Gastrocnemius medialis (tissue), 4 donors: ENCODE results near the gene MYRIP. TPM values are rescaled to one million over a fixed set of nuclear protein-coding genes. Genes with fewer than 3 reads are reported as not detected.

Source experiments
- ATAC-seq, 2 donors: fragments of 150-250 bp; one replicate each; pipeline ENCODE4 v1.9.1; 2016
- DNase-seq, 2 donors: peaks; one replicate each; pipeline ENCODE4 v3.0.0-alpha.2; 2019
- H3K27ac ChIP-seq, 4 donors: fragments of 200-600 bp; sonication (generic); 1 replicate in 1 of 4; 2 replicates in 3 of 4; pipeline ENCODE4 v1.5.1; 2016 to 2018; ENCODE audit warnings: mild to moderate bottlenecking in 2 of 4, moderate library complexity in 1 of 4
- H3K27me3 ChIP-seq, 3 donors: fragments of 200-600 bp; sonication (generic) in 2 of 3; 1 replicate in 1 of 3; 2 replicates in 2 of 3; pipeline versions ENCODE4 v1.5.1 to v1.6.0; 2016 to 2019; ENCODE audit warnings: mild to moderate bottlenecking in 1 of 3, moderate library complexity in 1 of 3
- H3K36me3 ChIP-seq, 2 donors: fragments of 200-600 bp; sonication (generic) in 1 of 2; one replicate each; pipeline ENCODE4 v1.5.1; 2017 to 2018
- H3K4me1 ChIP-seq, 2 donors: fragments of 200-600 bp; sonication (generic) in 1 of 2; one replicate each; pipeline ENCODE4 v1.5.1; 2016 to 2017; ENCODE audit warnings: mild to moderate bottlenecking in 2 of 2
- H3K4me3 ChIP-seq, 4 donors: fragments of 200-600 bp; sonication (generic) in 3 of 4; 1 replicate in 1 of 4; 2 replicates in 3 of 4; pipeline ENCODE4 v1.5.1; 2016 to 2019; ENCODE audit warnings: mild to moderate bottlenecking in 2 of 4
- H3K9me3 ChIP-seq, 3 donors: fragments of 200-600 bp; sonication (generic) in 2 of 3; 1 replicate in 1 of 3; 2 replicates in 2 of 3; pipeline ENCODE4 v1.5.1; 2016 to 2019
- POLR2A ChIP-seq, 2 donors: fragments of 450-650 bp; IDR thresholded peaks; one replicate each; pipeline ENCODE4 v1.6.1; 2017; ENCODE audit warnings: antibody characterized with exemption in 2 of 2, mild to moderate bottlenecking in 2 of 2, moderate library complexity in 2 of 2
- in situ Hi-C, 4 donors: fragments of 200-750 bp; cut with MboI; loops; one replicate each; pipeline versions ENCODE4 v1.15.0 to v1.8.0; 2017; ENCODE audit warnings: low sequenced_read_pairs in 4 of 4
- intact Hi-C: fragments of 100-400 bp; cut with DNase I; formaldehyde crosslinking; loops from one replicate; pipeline ENCODE4 v1.15.1; 2023; ENCODE audit warnings: low total_unique reads
- total RNA-seq, 4 donors: library from RNA; depleted of rRNA; stranded (reverse); fragments of >200 nt; gene quantifications; one replicate each; pipeline versions ENCODE4 v1.1.0 to v1.2.3, GENCODE V29; 2016
- TF ChIP-seq, protein P1 (sequence below), 5 experiments: fragments of 450-650 bp in 3 of 5; fragments of 200-600 bp in 2 of 5; sonication (generic) in 2 of 5; IDR thresholded peaks in 4 of 5; conservative IDR thresholded peaks in 1 of 5; 1 replicate in 4 of 5; 2 replicates in 1 of 5; pipeline ENCODE4 v1.5.1; 2016 to 2019; ENCODE audit warnings: antibody characterized with exemption in 5 of 5, mild to moderate bottlenecking in 3 of 5, moderate library complexity in 3 of 5

The MYRIP gene
- total RNA-seq, 4 donors from 2014 or later: 0.66 to 1.9 (median 1.5) TPM

DNA sequence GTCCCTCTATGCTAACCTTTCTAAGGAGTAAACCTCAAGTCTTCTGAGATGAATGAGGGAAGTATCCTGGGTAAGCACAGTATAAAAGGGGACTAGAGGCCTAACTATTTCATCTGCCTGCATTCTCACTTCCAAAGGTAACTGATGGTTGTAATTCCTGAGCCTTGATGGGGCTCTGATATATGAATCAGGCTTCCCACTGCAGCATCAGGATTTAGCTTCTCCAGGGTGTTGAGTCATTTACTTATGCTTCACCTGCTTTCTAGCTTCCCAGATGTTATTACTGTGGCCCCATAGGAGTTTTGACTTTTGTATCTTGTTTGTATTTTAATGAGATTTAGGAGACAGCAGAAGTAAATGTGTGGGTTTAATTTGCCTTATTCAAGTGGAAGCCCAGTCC is 292.8 kb downstream of the MYRIP start:
- intact Hi-C loops: no loop called here
- Histone ChIP-seq H3K9me3 (peaks cover 0 to 10% (median 0%) of the 10 kb centered on the region in 3 donors), H3K4me1 (no peaks in the 10 kb centered on the region), H3K27me3 (no peaks in the 10 kb centered on the region), H3K27ac (no peak overlapping the region), H3K36me3 (no peaks in the 10 kb centered on the region), H3K4me3 (no peak overlapping the region)
- DNase-seq: no peak
- TF ChIP-seq, protein P1, sequence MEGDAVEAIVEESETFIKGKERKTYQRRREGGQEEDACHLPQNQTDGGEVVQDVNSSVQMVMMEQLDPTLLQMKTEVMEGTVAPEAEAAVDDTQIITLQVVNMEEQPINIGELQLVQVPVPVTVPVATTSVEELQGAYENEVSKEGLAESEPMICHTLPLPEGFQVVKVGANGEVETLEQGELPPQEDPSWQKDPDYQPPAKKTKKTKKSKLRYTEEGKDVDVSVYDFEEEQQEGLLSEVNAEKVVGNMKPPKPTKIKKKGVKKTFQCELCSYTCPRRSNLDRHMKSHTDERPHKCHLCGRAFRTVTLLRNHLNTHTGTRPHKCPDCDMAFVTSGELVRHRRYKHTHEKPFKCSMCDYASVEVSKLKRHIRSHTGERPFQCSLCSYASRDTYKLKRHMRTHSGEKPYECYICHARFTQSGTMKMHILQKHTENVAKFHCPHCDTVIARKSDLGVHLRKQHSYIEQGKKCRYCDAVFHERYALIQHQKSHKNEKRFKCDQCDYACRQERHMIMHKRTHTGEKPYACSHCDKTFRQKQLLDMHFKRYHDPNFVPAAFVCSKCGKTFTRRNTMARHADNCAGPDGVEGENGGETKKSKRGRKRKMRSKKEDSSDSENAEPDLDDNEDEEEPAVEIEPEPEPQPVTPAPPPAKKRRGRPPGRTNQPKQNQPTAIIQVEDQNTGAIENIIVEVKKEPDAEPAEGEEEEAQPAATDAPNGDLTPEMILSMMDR (IDR thresholded peaks at IDR 0.05 in 4 of 5, conservative IDR thresholded peaks at IDR 0.05 in 1 of 5): no peak
- TF ChIP-seq POLR2A (IDR thresholded peaks at IDR 0.05): no peak
- no peak for ATAC-seq
- in situ Hi-C loops: no loop called here

DNA sequence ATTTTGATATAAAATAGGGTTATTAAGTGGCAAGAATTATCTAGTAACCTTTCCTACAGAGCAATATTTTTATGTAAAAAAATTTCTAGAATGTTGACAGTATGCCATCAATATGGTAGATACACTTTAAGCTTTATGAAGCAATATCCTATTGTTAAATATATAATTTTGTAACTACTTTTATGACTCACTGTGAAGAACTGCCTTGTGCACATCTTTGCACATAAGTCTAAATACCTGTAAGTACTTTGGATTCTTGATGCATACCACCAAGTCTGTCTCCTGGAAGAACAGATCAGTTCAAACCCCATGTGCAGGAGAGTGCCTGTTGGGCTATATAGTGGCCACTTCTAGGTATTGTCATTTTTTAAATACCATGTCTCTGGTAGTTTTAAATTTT is 294.4 kb downstream of the MYRIP start:
- H3K4me1 ChIP-seq: no peaks in the 10 kb centered on the region
- H3K27me3 ChIP-seq: no peaks in the 10 kb centered on the region
- in situ Hi-C loops (no loop called here), intact Hi-C loops (no loop called here)
- no peak for ATAC-seq
- no peak for TF ChIP-seq POLR2A (IDR thresholded peaks at IDR 0.05)
- TF ChIP-seq, protein P1 (IDR thresholded peaks at IDR 0.05 in 4 of 5, conservative IDR thresholded peaks at IDR 0.05 in 1 of 5): no peak
- H3K36me3 ChIP-seq: no peaks in the 10 kb centered on the region
- no peak overlapping the region for H3K4me3 ChIP-seq
- DNase-seq: no peak
- H3K27ac ChIP-seq: no peak overlapping the region
- peaks cover 0 to 10% (median 0%) of the 10 kb centered on the region in 3 donors for H3K9me3 ChIP-seq

- H3K9me3 ChIP-seq: peaks cover 0 to 10% (median 0%) of the 10 kb centered on the region in 3 donors
- no peaks in the 10 kb centered on the region for H3K36me3 ChIP-seq
- in situ Hi-C loops (no loop called here), intact Hi-C loops (no loop called here)
- ATAC-seq (no peak), DNase-seq (no peak)
- no peak overlapping the region for H3K4me3 ChIP-seq
- H3K4me1 ChIP-seq: no peaks in the 10 kb centered on the region
- TF ChIP-seq, protein P1 (IDR thresholded peaks at IDR 0.05 in 4 of 5, conservative IDR thresholded peaks at IDR 0.05 in 1 of 5): no peak
- TF ChIP-seq POLR2A (IDR thresholded peaks at IDR 0.05): no peak
- H3K27ac ChIP-seq: no peak overlapping the region
- no peaks in the 10 kb centered on the region for H3K27me3 ChIP-seq
Observed at GRCh38 chr3:40104441-40104840, 295.0 kb downstream of the MYRIP start.

GRCh38 chr3:40108643-40109042 is 299.2 kb downstream of the MYRIP start:
- no peak for DNase-seq
- intact Hi-C loops: no loop called here
- no peaks in the 10 kb centered on the region for H3K4me1 ChIP-seq

More at GRCh38 chr3:40108643-40109042, 299.2 kb downstream of the MYRIP start:
- Histone ChIP-seq H3K27ac (no peak overlapping the region), H3K36me3 (no peaks in the 10 kb centered on the region), H3K27me3 (no peaks in the 10 kb centered on the region), H3K9me3 (no peaks in the 10 kb centered on the region), H3K4me3 (no peak overlapping the region)
- TF ChIP-seq, protein P1 (IDR thresholded peaks at IDR 0.05 in 4 of 5, conservative IDR thresholded peaks at IDR 0.05 in 1 of 5): no peak
- no peak for TF ChIP-seq POLR2A (IDR thresholded peaks at IDR 0.05)
- in situ Hi-C loops: no loop called here
- ATAC-seq: no peak
